IMR-90 (cell line): ENCODE results near the gene CR1L.

ENCODE experiments used
- MAFK ChIP-seq: IDR thresholded peaks from 2 replicates; pipeline ENCODE4 v1.6.1; 2012; ENCODE audit warnings: low read depth, low read length, improper control_type of control experiment
- MXI1 ChIP-seq: IDR thresholded peaks from 2 replicates; pipeline ENCODE4 v1.6.1; 2012; ENCODE audit warnings: low read depth, mild to moderate bottlenecking, low read length, moderate library complexity, borderline replicate concordance
- NFE2L2 ChIP-seq: fragments of 150-350 bp; IDR thresholded peaks from 2 replicates; pipeline ENCODE4 v1.6.1; 2016; ENCODE audit warnings: low read depth, mild to moderate bottlenecking, low read length
- POLR2A ChIP-seq: IDR thresholded peaks from 2 replicates; pipeline ENCODE4 v1.6.1; 2012; ENCODE audit warnings: mild to moderate bottlenecking, low read depth, low read length
- RAD21 ChIP-seq: IDR thresholded peaks from 2 replicates; pipeline ENCODE4 v1.6.1; 2012; ENCODE audit warnings: low read length, improper control_type of control experiment
- TF ChIP-seq, protein P1 (sequence below): conservative IDR thresholded peaks from 2 replicates; pipeline ENCODE4 v1.5.1; 2012; ENCODE audit warnings: mild to moderate bottlenecking, low read depth, low read length, improper control_type of control experiment
- TF ChIP-seq, protein P2 (sequence below): fragments of 150-350 bp; IDR thresholded peaks from 2 replicates; pipeline ENCODE4 v1.6.1; 2016; ENCODE audit warnings: low read depth, mild to moderate bottlenecking, low read length, moderate library complexity, borderline replicate concordance

DNA sequence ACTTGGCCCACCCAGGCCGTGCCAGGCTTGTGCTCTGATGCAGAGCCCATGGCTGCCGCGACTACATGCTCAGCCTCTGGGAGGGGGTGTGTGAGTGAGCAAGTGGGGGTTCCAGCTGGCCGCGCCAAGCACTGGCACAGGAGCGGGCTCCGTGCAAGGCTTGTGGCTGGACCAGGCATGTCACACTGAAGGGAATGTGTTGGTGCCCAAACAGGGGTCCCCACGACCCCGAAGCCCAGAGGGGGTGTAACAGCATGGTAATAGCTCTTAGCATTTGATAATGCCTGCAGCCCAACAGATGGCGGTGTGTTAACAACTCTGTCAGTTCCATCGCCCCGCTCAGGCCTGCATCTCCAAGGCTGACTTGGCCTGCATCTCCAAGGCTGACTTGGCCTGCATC, 68.6 kb downstream of the CR1L start:
- TF ChIP-seq, protein P1, sequence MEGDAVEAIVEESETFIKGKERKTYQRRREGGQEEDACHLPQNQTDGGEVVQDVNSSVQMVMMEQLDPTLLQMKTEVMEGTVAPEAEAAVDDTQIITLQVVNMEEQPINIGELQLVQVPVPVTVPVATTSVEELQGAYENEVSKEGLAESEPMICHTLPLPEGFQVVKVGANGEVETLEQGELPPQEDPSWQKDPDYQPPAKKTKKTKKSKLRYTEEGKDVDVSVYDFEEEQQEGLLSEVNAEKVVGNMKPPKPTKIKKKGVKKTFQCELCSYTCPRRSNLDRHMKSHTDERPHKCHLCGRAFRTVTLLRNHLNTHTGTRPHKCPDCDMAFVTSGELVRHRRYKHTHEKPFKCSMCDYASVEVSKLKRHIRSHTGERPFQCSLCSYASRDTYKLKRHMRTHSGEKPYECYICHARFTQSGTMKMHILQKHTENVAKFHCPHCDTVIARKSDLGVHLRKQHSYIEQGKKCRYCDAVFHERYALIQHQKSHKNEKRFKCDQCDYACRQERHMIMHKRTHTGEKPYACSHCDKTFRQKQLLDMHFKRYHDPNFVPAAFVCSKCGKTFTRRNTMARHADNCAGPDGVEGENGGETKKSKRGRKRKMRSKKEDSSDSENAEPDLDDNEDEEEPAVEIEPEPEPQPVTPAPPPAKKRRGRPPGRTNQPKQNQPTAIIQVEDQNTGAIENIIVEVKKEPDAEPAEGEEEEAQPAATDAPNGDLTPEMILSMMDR, result no peak
- TF ChIP-seq MXI1, result no peak
- no peak for TF ChIP-seq RAD21
- TF ChIP-seq, protein P2, sequence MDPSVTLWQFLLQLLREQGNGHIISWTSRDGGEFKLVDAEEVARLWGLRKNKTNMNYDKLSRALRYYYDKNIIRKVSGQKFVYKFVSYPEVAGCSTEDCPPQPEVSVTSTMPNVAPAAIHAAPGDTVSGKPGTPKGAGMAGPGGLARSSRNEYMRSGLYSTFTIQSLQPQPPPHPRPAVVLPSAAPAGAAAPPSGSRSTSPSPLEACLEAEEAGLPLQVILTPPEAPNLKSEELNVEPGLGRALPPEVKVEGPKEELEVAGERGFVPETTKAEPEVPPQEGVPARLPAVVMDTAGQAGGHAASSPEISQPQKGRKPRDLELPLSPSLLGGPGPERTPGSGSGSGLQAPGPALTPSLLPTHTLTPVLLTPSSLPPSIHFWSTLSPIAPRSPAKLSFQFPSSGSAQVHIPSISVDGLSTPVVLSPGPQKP, result no peak
- TF ChIP-seq POLR2A, result no peak
- TF ChIP-seq MAFK, result no peak
- TF ChIP-seq NFE2L2, result no peak
